GM21717 (cell line): ENCODE results near the gene TGFB1.

Experiments
- ATAC-seq: cut with Tn5 transposase; IDR thresholded peaks from one replicate; pipeline ENCODE4 v1.9.1; 2021; ENCODE audit warnings: mild to moderate bottlenecking, moderate library complexity; ENCODE audit not compliant: unreplicated experiment

The TGFB1 gene

GRCh38 chr19:41323023-41323422 is 30.7 kb downstream of the TGFB1 start:
- ATAC-seq = no peak

GRCh38 chr19:41322451-41322850 is 31.3 kb downstream of the TGFB1 start:
- ATAC-seq = no peak

GRCh38 chr19:41321600-41322270 is 32.0 kb downstream of the TGFB1 start:
- no peak for ATAC-seq

GRCh38 chr19:41321204-41321599 is 32.5 kb downstream of the TGFB1 start:
- no peak for ATAC-seq

GRCh38 chr19:41320568-41320967 is 33.2 kb downstream of the TGFB1 start:
- no peak for ATAC-seq

GRCh38 chr19:41320185-41320518 is 33.6 kb downstream of the TGFB1 start:
- ATAC-seq = no peak

- ATAC-seq = no peak
These were observed 34.1 kb downstream of the TGFB1 start for GRCh38 chr19:41319500-41320184.

GRCh38 chr19:41318696-41319499 is 34.8 kb downstream of the TGFB1 start:
- no peak for ATAC-seq

GRCh38 chr19:41316306-41316920 is 37.3 kb downstream of the TGFB1 start:
- no peak for ATAC-seq

- no peak for ATAC-seq
These were observed 42.1 kb downstream of the TGFB1 start for GRCh38 chr19:41311613-41312012.

- ATAC-seq = no peak
These were observed 42.6 kb downstream of the TGFB1 start for GRCh38 chr19:41311072-41311471.

GRCh38 chr19:41310033-41310831 is 43.5 kb downstream of the TGFB1 start, which contains the start of gene CCDC97:
Gene CCDC97, plus strand, starts transcription at chr19:41310172. Its CDS starts 139 bp downstream, at chr19:41310311.
- peak; percentile 46 for ATAC-seq

- no peak for ATAC-seq
These were observed 44.3 kb downstream of the TGFB1 start for GRCh38 chr19:41309180-41310032.

- no peak for ATAC-seq
These were observed 45.1 kb downstream of the TGFB1 start for GRCh38 chr19:41308450-41309179.

GRCh38 chr19:41307954-41308449 is 45.7 kb downstream of the TGFB1 start:
- no peak for ATAC-seq

- ATAC-seq = no peak
These were observed 46.4 kb downstream of the TGFB1 start for GRCh38 chr19:41307090-41307875.

GRCh38 chr19:41305927-41306793 is 47.6 kb downstream of the TGFB1 start:
- no peak for ATAC-seq
